NCI-H748 treated with DMSO at 0.1 percent for 48 hours (cell line): ENCODE results near the gene KCNJ11.

Experiments used
- DNase-seq: peaks from one replicate; lab custom pipeline; 2025; lab: John Stamatoyannopoulos, UW

The KCNJ11 gene

GRCh38 chr11:17408641-17409040 is 20.2 kb upstream of the KCNJ11 start:
- no peak for DNase-seq

DNA sequence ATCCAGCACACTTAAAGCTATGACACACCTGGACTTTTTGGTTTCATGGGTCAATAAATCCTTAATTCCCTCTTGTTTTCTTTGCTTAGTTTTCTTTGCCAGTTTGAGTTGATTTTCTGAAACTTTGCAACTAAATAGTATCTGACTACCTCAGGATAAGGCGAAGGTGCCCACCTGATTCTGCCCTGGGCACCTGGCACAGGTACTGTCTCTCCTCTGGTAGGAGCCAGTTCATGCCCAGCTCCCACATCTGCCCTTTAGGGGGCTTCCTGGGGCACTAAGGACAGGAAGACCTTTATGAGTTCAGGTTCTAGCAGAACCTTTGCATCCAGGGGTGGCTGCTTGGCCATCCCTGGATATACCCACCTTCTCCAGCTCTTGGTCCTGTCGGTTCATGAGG is 19.6 kb upstream of the KCNJ11 start:
- DNase-seq: no peak

- DNase-seq: no peak
These were observed 19.1 kb upstream of the KCNJ11 start for GRCh38 chr11:17407575-17407974.

DNA sequence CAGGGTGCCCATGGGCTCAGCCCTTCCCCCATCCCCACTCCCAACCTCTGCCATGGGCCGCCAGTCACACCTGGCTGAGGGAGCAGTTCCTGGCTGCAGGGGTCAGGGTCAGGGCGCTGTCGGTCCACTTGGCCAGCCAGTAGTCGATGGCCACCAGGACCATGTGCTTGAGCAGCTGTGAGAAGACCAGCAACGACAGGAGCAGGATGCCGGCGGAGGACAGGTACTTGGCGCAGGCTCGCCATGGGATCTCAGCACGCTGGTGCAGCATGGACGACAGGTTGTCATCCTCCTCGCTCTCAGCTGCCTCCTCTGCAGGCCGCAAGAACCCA is 18.3 kb upstream of the KCNJ11 start:
- DNase-seq: no peak

DNA sequence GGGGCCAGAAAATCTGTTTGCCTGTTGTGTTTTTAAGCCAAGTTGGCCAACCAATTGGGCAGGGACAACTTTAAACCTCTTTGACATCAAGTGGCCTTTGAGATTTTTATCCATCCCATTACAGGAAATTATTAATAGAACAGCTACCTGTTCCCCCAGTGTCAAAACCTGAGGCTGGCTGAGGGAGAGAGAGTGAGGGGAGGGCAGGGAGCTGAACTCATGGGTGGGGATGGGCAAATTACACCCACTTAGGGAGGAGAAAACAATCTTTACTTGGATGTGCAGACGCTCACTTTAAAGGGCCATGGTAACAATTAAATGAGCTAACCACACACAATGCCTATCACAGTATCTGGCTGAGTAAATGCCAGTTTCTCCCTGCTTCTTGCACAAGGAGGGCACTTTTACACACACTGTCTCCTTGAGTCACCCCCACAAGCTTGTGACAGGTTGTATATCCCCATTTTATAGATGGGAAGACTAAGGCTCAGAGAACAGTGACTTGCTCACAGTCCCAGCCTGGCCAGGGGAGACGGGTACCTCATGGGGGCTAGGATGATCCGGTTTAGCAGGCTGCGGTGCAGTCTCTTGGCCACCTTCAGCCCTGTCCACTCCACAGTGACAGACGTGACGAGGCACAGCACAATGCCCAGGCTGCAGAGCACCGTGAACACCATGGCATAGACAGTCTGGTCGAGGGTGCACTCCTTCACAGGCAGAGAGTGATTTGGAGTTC is 17.8 kb upstream of the KCNJ11 start:
- DNase-seq: no peak

GRCh38 chr11:17405232-17406005 is 17.0 kb upstream of the KCNJ11 start:
- DNase-seq: peak; percentile 44

- DNase-seq: no peak
These were observed 15.7 kb upstream of the KCNJ11 start for GRCh38 chr11:17403980-17404759.

GRCh38 chr11:17402486-17402885 is 14.0 kb upstream of the KCNJ11 start:
- no peak for DNase-seq

- DNase-seq: no peak
These were observed 13.4 kb upstream of the KCNJ11 start for GRCh38 chr11:17401841-17402240.

DNA sequence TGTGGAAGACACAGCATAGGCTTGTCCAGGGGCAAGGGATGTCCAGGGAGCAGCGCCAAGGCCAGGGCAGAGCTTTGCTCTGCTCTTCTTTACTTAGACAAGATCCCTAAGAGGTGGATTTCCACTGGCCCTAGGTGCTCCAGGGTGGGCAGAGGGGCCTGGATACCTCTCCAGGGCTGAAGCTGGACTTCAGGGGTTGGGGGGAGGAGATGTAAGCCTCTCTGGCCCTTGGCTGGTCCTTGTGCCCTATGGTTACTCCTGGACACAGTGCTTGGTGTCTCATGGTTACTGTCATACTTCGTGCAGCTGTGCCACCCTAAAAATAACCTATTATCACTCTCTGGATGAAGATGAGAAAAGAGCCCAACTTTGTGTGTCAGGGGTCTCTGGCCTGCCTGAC is 12.9 kb upstream of the KCNJ11 start:
- no peak for DNase-seq

GRCh38 chr11:17400048-17400775 is 11.8 kb upstream of the KCNJ11 start:
- no peak for DNase-seq

DNA sequence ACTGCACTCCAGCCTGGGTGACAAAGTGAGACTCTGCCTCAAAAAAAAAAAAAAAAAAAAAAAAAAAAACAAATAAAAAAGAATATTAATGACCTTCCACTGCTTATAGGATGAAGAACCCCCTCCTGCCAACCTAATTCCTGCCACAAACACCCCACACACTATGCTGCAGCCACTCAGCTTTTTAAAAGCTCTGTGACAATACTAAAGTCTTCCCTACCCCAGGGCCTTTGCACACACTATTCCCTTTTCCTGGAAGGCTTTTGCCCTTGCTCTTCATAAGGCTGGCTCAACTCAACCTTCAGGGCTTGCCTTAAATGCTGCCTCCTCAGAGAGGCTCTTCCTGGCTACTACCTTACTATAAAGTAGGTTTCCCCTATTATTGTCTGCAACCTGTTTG is 10.8 kb upstream of the KCNJ11 start:
- DNase-seq: no peak

- no peak for DNase-seq
These were observed 9.0 kb upstream of the KCNJ11 start for GRCh38 chr11:17397311-17398002.

DNA sequence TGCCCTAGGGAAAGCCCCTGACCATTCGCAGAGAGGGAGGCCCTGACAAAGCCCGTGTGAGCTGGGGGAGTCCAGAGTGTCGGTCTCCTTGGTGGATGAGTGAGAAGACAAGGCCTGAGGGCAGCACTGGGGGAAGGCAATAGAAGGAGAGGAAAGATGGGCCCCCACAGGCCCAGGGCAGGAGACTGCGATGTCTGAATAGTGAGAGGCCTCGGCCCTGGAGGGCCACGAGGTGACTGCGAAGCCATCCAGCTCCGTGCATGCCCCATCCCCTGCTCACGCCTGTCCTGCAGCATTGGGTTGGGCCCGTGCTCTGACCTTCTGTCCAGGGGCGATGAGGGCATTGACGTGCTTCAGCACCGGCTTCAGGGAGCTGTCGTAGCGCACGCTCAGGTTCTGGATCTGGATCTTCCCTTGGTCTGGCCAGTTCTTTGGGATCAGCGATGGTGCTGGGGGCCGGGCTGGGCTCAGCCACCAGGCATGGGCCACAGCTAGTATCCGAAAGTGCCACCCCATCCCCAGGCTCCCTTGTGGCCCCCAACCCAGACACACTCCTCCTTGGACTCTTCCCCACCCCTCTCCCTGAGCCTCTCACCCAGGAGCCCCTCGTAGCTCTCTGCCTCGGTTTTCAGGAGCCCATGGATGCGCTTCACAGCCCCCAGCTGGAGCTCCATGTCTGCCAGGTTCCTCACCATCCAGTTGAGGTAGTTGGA is 8.3 kb upstream of the KCNJ11 start:
- DNase-seq: no peak

DNA sequence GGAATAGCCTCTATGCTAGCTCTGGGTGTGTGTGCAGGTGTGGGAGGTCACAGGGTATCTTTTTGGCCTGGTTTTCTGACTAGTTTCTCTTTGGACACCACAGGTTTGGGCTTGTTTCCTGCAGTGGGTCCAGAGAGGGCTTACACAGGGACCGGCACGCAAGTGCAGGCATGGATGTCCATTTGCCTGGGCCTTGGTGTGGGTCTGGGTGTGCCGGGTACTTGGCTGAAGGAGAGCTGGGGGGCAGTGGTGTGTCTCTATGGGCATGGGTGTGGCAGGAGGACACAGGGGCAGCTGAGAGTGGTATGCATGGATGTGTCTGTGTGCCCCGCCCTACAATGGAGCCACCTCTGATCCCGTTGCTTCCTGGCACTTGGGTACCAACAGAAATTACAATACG is 7.5 kb upstream of the KCNJ11 start:
- DNase-seq: no peak

DNA sequence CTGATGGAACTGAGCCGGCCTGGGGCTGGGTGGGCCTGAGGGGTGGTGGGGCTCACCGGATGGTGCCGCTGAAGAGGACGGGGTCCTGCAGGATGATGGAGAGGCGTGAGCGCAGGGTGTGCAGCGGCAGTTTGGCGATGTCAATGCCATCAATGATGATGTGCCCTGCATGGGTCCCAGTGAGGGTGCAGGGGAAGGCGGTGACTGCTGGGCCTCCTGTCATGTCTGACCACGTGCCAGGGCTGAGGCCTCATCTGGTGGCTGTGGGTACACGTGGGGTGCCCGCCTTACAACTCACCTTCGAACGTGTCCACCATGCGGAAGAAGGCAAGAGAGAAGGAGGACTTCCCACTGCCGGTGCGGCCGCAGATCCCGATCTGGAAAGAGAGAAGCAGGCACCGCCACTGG is 7.1 kb upstream of the KCNJ11 start:
- DNase-seq: no peak

DNA sequence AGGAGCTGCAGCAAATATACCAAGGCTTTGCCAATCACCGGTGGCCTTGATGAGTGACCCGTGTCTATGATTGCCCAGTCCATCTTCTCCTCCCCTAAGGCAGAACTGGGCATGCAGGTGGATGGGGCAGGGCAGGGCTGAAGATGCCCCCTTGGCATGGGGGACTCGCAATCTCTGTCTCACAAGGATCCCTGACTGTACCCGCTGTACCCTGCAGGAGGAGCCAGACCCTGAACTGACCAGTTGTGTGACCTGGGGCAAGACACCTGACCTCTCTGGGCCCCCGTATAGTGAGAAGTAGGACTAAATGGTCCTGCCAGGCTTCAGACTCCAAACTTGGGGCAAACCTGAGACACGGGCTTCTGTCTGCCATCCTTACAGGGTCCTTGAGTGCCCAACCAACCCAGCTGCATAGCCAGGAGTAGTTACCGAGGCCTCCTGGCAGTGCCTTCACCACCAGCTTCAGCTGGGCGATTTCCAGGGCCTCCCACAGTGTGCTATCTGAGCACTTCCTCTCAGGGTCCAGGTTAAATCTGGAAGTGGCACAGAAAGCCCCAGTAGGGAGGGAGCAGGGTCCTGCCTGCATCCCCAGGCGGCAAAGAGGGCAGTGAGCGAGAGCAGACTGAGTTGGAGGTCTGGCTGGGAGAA is 6.4 kb upstream of the KCNJ11 start:
- DNase-seq: no peak

DNA sequence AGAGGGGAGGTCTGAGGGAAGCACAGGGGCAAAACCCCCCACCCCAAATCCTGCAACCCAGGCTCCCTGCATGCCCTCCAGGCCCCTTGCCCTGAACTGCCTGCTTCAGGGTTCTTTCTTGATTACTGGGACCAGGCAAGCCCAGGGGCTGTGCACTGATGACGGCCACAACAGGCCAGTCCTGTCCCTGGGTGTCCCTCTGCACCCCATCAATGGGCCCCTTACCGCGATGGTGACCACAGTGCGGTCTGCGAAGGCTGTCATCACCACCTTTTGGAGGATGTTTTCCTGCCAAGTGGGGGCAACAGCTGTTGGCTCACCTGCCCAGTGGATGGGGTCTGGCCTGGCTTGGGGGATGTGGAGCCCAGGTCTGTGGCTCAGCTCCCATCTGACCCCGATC is 5.0 kb upstream of the KCNJ11 start:
- no peak for DNase-seq

DNA sequence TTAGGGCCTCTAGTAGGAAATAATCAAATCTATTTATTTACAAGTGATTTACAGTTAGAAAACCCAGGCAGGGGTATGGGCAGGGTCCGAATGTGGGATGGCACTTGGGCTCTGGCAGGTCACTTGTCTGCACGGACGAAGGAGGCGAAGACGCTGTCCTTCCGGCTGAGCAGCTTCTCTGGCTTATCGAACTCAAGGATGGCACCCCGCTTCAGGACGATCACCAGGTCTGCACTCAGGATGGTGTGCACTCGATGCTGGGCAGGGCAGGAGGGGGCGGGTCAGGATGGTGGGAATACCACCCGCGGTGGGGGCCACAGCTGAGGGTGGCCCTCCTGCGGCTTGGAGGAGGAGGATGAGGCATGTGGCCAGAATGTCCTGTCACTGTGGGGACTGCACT is 4.4 kb upstream of the KCNJ11 start:
- no peak for DNase-seq
